Measurements from ENCODE around the gene GID8.

GRCh38 chr20:62918831-62919230 lies 19.1 kb upstream of the GID8 start:
- no peak for TF ChIP-seq CTCF (conservative IDR thresholded peaks at IDR 0.05; ENCODE audit: low read depth in 2 of 2)
- no peak for TF ChIP-seq REST (IDR thresholded peaks at IDR 0.05; ENCODE audit: unreplicated experiment)
- no peak for TF ChIP-seq JUNB (IDR thresholded peaks at IDR 0.05; ENCODE audit: unreplicated experiment)
- TF ChIP-seq ZNF114 (CRISPR knock-in tag; IDR thresholded peaks at IDR 0.05): no peak
- TF ChIP-seq CREB1 (CRISPR knock-in tag; IDR thresholded peaks at IDR 0.05; ENCODE audit: low read depth): no peak
- TF ChIP-seq EZH2 (IDR thresholded peaks at IDR 0.05; ENCODE audit: low read depth, unreplicated experiment): no peak
- no peak for TF ChIP-seq POLR2AphosphoS5 (IDR thresholded peaks at IDR 0.05; ENCODE audit: low read depth)

All from GM23338 (cell line).